GM12865 (cell line): ENCODE results near the gene MAGEB6.

Experiments used
- DNase-seq: peaks from one replicate; pipeline ENCODE4 v3.0.0; 2010; ENCODE audit warnings: low read depth
- H3K4me3 ChIP-seq: 2 replicates; pipeline ENCODE4 v1.5.1; 2011; ENCODE audit warnings: mild to moderate bottlenecking, low read depth, low read length, control low read depth
- TF ChIP-seq, protein P1 (sequence below): IDR thresholded peaks from 2 replicates; pipeline ENCODE4 v1.5.1; 2011; ENCODE audit warnings: low read length, control low read depth, low read depth, inconsistent platforms; ENCODE audit not compliant: insufficient read depth; ENCODE audit errors: missing control alignments

The MAGEB6 gene

DNA sequence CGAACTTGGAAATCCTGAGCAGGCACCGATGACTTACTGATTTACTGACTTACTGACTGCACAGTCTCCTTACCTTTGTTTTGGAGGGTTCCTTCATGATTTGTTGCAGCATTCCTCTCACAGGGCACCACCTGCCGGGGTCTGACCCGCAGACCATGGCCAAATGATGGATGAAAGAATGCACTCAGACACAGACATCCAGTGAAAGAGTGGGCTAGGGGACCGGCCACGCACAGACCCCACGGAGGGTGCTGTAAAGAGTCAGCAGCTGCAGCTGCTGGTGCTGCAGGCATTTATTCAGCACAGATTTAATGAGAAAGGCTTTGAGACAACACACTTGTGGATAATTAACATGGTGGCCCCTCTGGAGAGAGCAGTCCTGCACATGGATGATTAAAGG lies 27.1 kb downstream of the MAGEB6 start:
- DNase-seq, result no peak
- TF ChIP-seq, protein P1, sequence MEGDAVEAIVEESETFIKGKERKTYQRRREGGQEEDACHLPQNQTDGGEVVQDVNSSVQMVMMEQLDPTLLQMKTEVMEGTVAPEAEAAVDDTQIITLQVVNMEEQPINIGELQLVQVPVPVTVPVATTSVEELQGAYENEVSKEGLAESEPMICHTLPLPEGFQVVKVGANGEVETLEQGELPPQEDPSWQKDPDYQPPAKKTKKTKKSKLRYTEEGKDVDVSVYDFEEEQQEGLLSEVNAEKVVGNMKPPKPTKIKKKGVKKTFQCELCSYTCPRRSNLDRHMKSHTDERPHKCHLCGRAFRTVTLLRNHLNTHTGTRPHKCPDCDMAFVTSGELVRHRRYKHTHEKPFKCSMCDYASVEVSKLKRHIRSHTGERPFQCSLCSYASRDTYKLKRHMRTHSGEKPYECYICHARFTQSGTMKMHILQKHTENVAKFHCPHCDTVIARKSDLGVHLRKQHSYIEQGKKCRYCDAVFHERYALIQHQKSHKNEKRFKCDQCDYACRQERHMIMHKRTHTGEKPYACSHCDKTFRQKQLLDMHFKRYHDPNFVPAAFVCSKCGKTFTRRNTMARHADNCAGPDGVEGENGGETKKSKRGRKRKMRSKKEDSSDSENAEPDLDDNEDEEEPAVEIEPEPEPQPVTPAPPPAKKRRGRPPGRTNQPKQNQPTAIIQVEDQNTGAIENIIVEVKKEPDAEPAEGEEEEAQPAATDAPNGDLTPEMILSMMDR, result no peak
- H3K4me3 ChIP-seq, result no peak overlapping the region

DNA sequence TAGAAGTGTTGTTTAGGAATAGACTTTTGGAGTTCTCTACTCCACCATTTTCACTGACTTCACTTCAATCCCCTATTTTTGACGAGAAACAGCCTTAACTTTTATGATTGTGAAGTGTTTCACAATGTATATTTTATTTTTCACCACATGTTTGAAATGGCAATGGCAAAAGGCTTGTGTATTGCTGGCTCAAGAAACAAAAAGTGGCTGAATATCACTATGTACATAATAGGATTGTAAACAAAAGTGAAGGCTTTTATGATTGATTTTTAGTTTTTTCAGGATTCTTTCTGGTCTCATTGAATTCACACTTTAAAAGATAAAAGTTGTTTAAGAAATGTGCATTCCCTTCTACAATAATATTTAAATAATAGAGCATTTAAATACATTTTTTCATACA lies 41.9 kb downstream of the MAGEB6 start:
- TF ChIP-seq, protein P1, result no peak
- no peak overlapping the region for H3K4me3 ChIP-seq
- no peak for DNase-seq
